Karpas-422 (cell line): Measurements from ENCODE around the gene CRACDL. TPM values are rescaled to one million over a fixed set of nuclear protein-coding genes. Genes with fewer than 3 reads are reported as not detected.

ENCODE experiments used
- DNase-seq: peaks from one replicate; pipeline ENCODE4 v3.0.0-alpha.2; 2015
- H2AFZ ChIP-seq: fragments of 200-600 bp; sonication (generic); 2 replicates; pipeline ENCODE4 v1.6.1; 2014; ENCODE audit warnings: antibody characterized with exemption, low read length, mixed read lengths
- H3K27ac ChIP-seq: fragments of 200-600 bp; sonication (generic); 2 replicates; pipeline ENCODE4 v1.5.1; 2014; ENCODE audit warnings: mild to moderate bottlenecking, low read length, moderate library complexity
- H3K27me3 ChIP-seq: fragments of 200-600 bp; sonication (generic); 2 replicates; pipeline ENCODE4 v1.6.1; 2014; ENCODE audit warnings: low read length, mixed read lengths
- H3K36me3 ChIP-seq: fragments of 200-600 bp; sonication (generic); 2 replicates; pipeline ENCODE4 v1.6.1; 2014; ENCODE audit warnings: low read length, mixed read lengths; ENCODE audit not compliant: insufficient read depth
- H3K4me1 ChIP-seq: fragments of 200-600 bp; sonication (generic); 2 replicates; pipeline ENCODE4 v1.6.1; 2014; ENCODE audit warnings: mild to moderate bottlenecking, low read length, mixed read lengths
- H3K4me2 ChIP-seq: fragments of 200-600 bp; sonication (generic); 2 replicates; pipeline ENCODE4 v1.6.1; 2014; ENCODE audit warnings: low read length, low read depth, mild to moderate bottlenecking; ENCODE audit not compliant: poor library complexity, severe bottlenecking
- H3K4me3 ChIP-seq: fragments of 200-600 bp; sonication (generic); 2 replicates; pipeline ENCODE4 v1.5.1; 2014; ENCODE audit warnings: mild to moderate bottlenecking, antibody characterized with exemption, low read length, mixed read lengths
- H3K79me2 ChIP-seq: fragments of 200-600 bp; sonication (generic); 2 replicates; pipeline ENCODE4 v1.6.1; 2014; ENCODE audit warnings: mild to moderate bottlenecking, low read length, mixed read lengths
- H3K9ac ChIP-seq: fragments of 200-600 bp; sonication (generic); 2 replicates; pipeline ENCODE4 v1.6.0; 2014; ENCODE audit warnings: low read length
- H3K9me2 ChIP-seq: fragments of 200-600 bp; sonication (generic), shearing (Covaris generic); replicated peaks from 2 replicates; pipeline ENCODE4 v1.6.0; 2014; ENCODE audit warnings: mild to moderate bottlenecking, low read length, moderate library complexity; ENCODE audit not compliant: insufficient read depth
- H3K9me3 ChIP-seq: fragments of 300-700, 200-600 bp; sonication (generic); 2 replicates; pipeline ENCODE4 v1.6.1; 2014; ENCODE audit warnings: low read length, mixed read lengths
- H4K20me1 ChIP-seq: fragments of 200-600 bp; sonication (generic); 2 replicates; pipeline ENCODE4 v1.6.1; 2014; ENCODE audit warnings: mild to moderate bottlenecking, antibody characterized with exemption, low read length, low read depth; ENCODE audit not compliant: insufficient read depth
- total RNA-seq: library from RNA; depleted of rRNA; stranded (reverse); fragments of >200 nt; shearing (Covaris generic); gene quantifications from 2 replicates; pipeline ENCODE4 v1.2.3, GENCODE V29; 2014; ENCODE audit warnings: low replicate concordance

Gene CRACDL
- total RNA-seq, 1 experiment from 2014 or later = 1.0 TPM

- Histone ChIP-seq H4K20me1 (no peaks in the 10 kb centered on the region), H2AFZ (no peak overlapping the region), H3K4me2 (no peak overlapping the region)
Observed at GRCh38 chr2:98804265-98804650, 131.8 kb downstream of the CRACDL start.

GRCh38 chr2:98803405-98804264 is 132.4 kb downstream of the CRACDL start:
- H3K36me3 ChIP-seq = no peaks in the 10 kb centered on the region
- no peaks in the 10 kb centered on the region for H3K4me1 ChIP-seq
- H3K4me2 ChIP-seq = no peak overlapping the region
- H3K27ac ChIP-seq = no peak overlapping the region
- no peak overlapping the region for H2AFZ ChIP-seq
- H3K4me3 ChIP-seq = no peak overlapping the region
- H3K9ac ChIP-seq = no peak overlapping the region
- no peak for DNase-seq
- H4K20me1 ChIP-seq = no peaks in the 10 kb centered on the region
- no peaks in the 10 kb centered on the region for H3K79me2 ChIP-seq
- H3K9me2 ChIP-seq = no peaks in the 10 kb centered on the region
- H3K27me3 ChIP-seq = no peaks in the 10 kb centered on the region
- H3K9me3 ChIP-seq = no peaks in the 10 kb centered on the region

More at GRCh38 chr2:98804265-98804650, 131.8 kb downstream of the CRACDL start:
- no peak for DNase-seq
- no peaks in the 10 kb centered on the region for H3K36me3 ChIP-seq
- no peaks in the 10 kb centered on the region for H3K27me3 ChIP-seq
- H3K9me2 ChIP-seq = no peaks in the 10 kb centered on the region
- no peak overlapping the region for H3K27ac ChIP-seq
- H3K79me2 ChIP-seq = no peaks in the 10 kb centered on the region
- no peak overlapping the region for H3K4me3 ChIP-seq
- no peaks in the 10 kb centered on the region for H3K4me1 ChIP-seq
- no peak overlapping the region for H3K9ac ChIP-seq
- no peaks in the 10 kb centered on the region for H3K9me3 ChIP-seq

GRCh38 chr2:98802344-98802743 is 133.7 kb downstream of the CRACDL start:
- no peaks in the 10 kb centered on the region for H3K4me1 ChIP-seq
- H3K9ac ChIP-seq = no peak overlapping the region
- no peaks in the 10 kb centered on the region for H4K20me1 ChIP-seq
- no peaks in the 10 kb centered on the region for H3K9me2 ChIP-seq
- H3K27me3 ChIP-seq = no peaks in the 10 kb centered on the region
- no peaks in the 10 kb centered on the region for H3K9me3 ChIP-seq
- no peak overlapping the region for H2AFZ ChIP-seq
- no peaks in the 10 kb centered on the region for H3K79me2 ChIP-seq
- no peak overlapping the region for H3K27ac ChIP-seq
- H3K4me2 ChIP-seq = no peak overlapping the region
- DNase-seq = no peak
- H3K4me3 ChIP-seq = no peak overlapping the region
- no peaks in the 10 kb centered on the region for H3K36me3 ChIP-seq

DNA sequence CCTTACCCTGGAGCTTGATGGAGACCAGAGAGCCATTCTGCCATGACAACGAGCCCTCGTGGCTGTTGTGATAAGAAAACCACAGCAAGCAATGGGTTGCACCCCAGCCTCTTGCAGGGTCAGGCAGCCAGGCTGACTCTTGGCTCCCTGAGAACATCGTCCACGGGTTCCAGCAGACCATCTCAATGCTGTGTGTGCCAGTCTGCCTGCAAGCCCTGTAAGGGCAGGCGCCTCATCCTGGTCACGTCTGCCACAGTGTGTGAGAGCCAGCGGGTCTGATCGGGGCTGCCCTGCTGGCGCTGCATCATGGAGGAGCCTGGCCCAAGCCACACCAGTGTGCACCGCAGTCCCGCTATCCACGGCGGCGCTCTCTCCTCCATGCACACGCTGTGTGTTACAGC is 134.1 kb downstream of the CRACDL start:
- no peaks in the 10 kb centered on the region for H4K20me1 ChIP-seq
- no peak overlapping the region for H3K9ac ChIP-seq
- no peak overlapping the region for H2AFZ ChIP-seq
- H3K9me2 ChIP-seq = no peaks in the 10 kb centered on the region
- no peaks in the 10 kb centered on the region for H3K27me3 ChIP-seq
- H3K4me1 ChIP-seq = no peaks in the 10 kb centered on the region
- no peaks in the 10 kb centered on the region for H3K36me3 ChIP-seq
- no peak overlapping the region for H3K27ac ChIP-seq
- H3K4me3 ChIP-seq = no peak overlapping the region
- H3K4me2 ChIP-seq = no peak overlapping the region
- no peaks in the 10 kb centered on the region for H3K79me2 ChIP-seq
- DNase-seq = no peak
- no peaks in the 10 kb centered on the region for H3K9me3 ChIP-seq

DNA sequence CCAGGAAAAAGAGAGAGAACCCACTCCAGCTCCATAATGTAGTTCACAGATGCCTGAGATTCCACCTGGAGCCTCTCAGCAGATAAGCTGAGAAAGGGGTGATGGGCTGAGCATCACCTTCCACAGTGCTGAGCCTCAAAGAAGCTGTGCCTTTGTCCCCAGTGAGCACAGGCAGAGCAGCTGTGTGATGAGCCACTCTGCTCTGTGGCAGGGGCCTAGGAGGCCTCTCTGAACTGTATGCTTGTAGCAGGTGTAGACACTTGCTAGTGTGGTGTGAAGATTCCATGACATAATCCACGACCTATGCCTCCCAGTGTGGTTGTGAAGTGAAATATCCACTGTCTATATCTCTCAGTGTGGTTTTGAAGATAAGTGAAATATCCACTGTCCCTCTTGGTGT is 134.7 kb downstream of the CRACDL start:
- H2AFZ ChIP-seq = no peak overlapping the region
- no peaks in the 10 kb centered on the region for H3K36me3 ChIP-seq
- no peaks in the 10 kb centered on the region for H4K20me1 ChIP-seq
- H3K79me2 ChIP-seq = no peaks in the 10 kb centered on the region
- H3K27ac ChIP-seq = no peak overlapping the region
- H3K4me2 ChIP-seq = no peak overlapping the region
- no peaks in the 10 kb centered on the region for H3K9me2 ChIP-seq
- no peak overlapping the region for H3K9ac ChIP-seq
- no peak for DNase-seq
- no peaks in the 10 kb centered on the region for H3K9me3 ChIP-seq
- no peaks in the 10 kb centered on the region for H3K27me3 ChIP-seq
- no peaks in the 10 kb centered on the region for H3K4me1 ChIP-seq
- no peak overlapping the region for H3K4me3 ChIP-seq

DNA sequence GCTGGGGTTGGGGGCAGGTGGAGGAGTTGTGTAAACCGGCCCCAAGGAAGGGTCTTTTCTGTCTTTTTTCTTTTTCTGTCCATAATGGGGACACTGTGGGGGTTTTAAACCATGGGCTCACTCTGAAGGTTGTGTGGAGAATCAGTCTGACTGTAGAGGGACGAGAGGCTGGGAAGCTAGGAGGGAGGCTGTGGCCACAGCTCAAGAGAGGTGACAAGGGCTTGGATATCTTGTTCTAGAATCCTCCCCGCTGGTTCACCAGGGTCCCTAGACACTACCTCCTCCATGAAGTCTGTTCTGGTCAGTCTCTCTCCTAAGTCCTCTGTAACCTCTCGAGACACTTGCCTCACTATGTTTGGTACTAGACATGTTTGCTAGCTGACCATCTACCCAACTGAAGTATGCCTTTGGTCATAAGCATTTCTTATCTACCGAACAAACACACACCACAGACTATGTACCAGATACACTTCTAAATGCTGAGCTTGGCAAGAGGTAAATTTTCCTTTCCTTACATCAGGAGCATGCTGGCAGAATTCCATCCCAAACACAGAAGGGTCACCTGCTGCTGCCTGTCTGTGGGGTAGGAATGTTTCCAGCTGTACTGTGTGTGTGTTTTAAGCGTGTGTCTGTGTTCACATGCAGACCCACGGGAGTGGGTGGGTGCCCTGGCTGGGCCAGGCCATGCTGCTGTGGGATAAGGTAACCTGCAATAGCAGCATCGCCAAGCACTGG is 135.5 kb downstream of the CRACDL start:
- Histone ChIP-seq H3K4me1 (no peaks in the 10 kb centered on the region), H3K9me2 (no peaks in the 10 kb centered on the region), H3K36me3 (no peaks in the 10 kb centered on the region), H3K27ac (no peak overlapping the region), H2AFZ (no peak overlapping the region), H3K79me2 (no peaks in the 10 kb centered on the region), H3K27me3 (no peaks in the 10 kb centered on the region), H3K9ac (no peak overlapping the region), H4K20me1 (no peaks in the 10 kb centered on the region), H3K4me3 (no peak overlapping the region), H3K4me2 (no peak overlapping the region), H3K9me3 (no peaks in the 10 kb centered on the region)
- no peak for DNase-seq

DNA sequence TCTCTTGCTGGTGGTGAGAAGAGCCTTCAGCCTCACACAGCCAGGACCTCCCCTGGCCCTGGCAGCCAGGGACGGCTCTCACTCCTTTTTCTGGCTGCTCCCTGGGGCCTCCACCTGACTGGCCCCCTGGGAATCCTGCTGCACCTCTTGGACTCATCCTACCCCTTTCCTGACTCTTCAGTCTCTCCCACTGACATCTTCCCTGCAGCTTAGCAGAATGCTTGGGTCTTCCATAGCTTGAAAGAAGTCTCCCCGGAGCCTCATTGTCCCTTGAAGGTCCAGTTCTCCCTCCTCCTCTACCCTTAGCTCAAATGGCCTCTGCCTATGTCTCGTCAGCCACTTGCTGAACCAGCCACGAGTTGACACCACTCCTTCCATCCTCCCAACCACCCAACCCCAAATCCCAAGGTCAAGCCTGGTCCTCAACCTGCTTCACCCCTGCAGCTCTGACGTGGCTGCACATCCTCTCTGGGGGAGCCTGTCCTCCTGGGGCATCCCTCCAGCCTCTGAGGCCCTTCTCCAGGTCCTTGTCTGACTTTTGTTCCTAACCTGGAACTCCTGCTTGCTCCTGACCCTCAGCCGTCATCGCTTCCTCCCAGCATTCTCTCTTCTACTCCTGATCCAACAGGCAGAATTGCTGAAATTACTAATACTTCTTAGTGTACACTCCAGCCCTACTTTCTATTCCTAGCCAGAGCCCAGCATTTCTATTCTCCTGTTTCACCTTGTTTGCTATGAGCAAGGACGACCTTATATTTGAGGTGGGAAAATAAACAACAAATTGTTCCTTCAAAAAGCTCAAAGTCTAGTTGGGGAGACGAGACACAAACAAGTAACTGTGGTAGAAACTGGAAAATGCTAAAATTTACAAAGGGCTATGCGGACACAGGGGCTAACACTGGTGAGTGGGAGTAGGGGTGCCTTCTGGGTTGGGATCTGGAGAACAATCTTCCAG is 136.4 kb downstream of the CRACDL start:
- Histone ChIP-seq H3K4me1 (no peaks in the 10 kb centered on the region), H4K20me1 (no peaks in the 10 kb centered on the region), H3K27ac (no peak overlapping the region), H3K27me3 (no peaks in the 10 kb centered on the region), H3K9me3 (no peaks in the 10 kb centered on the region), H3K9me2 (no peaks in the 10 kb centered on the region), H3K4me2 (no peak overlapping the region), H3K79me2 (no peaks in the 10 kb centered on the region), H3K9ac (no peak overlapping the region), H3K36me3 (no peaks in the 10 kb centered on the region), H3K4me3 (no peak overlapping the region), H2AFZ (no peak overlapping the region)
- no peak for DNase-seq
